SK-N-SH (cell line): ENCODE results near the gene DCBLD1. TPM values are rescaled to one million over a fixed set of nuclear protein-coding genes. Genes with fewer than 3 reads are reported as not detected.

Source experiments
- CTCF ChIA-PET: fragments of 300-600, 350-600 bp; formaldehyde crosslinking; extraction: SDS; loops from one replicate; lab custom pipeline; 2021; lab: Yijun Ruan, JAX
- POLR2A ChIA-PET: fragments of 350-600 bp; sonication (Branson Sonifier 250); formaldehyde crosslinking; extraction: SDS; loops from one replicate; lab custom pipeline; 2020; ENCODE audit warnings: antibody characterized with exemption, inconsistent platforms; lab: Yijun Ruan, JAX
- DNase-seq: peaks from one replicate; pipeline ENCODE4 v3.0.0; 2012
- H2AFZ ChIP-seq: fragments of 200-600 bp; sonication (generic); 2 replicates; pipeline ENCODE4 v1.8.1; 2016; ENCODE audit warnings: antibody characterized with exemption, mild to moderate bottlenecking, low read depth
- H3F3A ChIP-seq: fragments of 200-600 bp; sonication (generic); replicated peaks from 2 replicates; pipeline ENCODE3; 2016; ENCODE audit warnings: antibody characterized with exemption, mild to moderate bottlenecking; ENCODE audit not compliant: insufficient read depth
- H3K27ac ChIP-seq, 2 experiments: fragments of 200-500 bp in 1 of 2; fragments of 200-600 bp in 1 of 2; sonication (Bioruptor generic) in 1 of 2; sonication (generic), shearing (Covaris generic) in 1 of 2; 2 replicates each; pipeline versions ENCODE4 v1.5.1 to v1.6.1; 2014 to 2016; ENCODE audit warnings: low read depth in 2 of 2, inconsistent platforms in 1 of 2, low read length in 1 of 2, mild to moderate bottlenecking in 1 of 2, mixed read lengths in 1 of 2
- H3K27me3 ChIP-seq: fragments of 200-600 bp; sonication (generic), shearing (Covaris generic); 2 replicates; pipeline ENCODE4 v1.6.1; 2016; ENCODE audit warnings: mixed run types; ENCODE audit not compliant: insufficient read depth
- H3K36me3 ChIP-seq, 2 experiments: fragments of 200-500 bp in 1 of 2; fragments of 200-600 bp in 1 of 2; sonication (Bioruptor generic) in 1 of 2; sonication (generic) in 1 of 2; replicated peaks in 1 of 2; 2 replicates each; pipeline versions ENCODE3 to v1.5.1; 2014 to 2016; ENCODE audit warnings: low read length in 1 of 2, mild to moderate bottlenecking in 1 of 2; ENCODE audit not compliant: insufficient read depth in 2 of 2, control insufficient read depth in 1 of 2
- H3K4me1 ChIP-seq, 2 experiments: fragments of 200-500 bp in 1 of 2; fragments of 200-600 bp in 1 of 2; sonication (Bioruptor generic) in 1 of 2; sonication (generic), shearing (Covaris generic) in 1 of 2; 2 replicates each; pipeline versions ENCODE4 v1.5.1 to v1.6.1; 2014 to 2016; ENCODE audit warnings: low read depth in 1 of 2, low read length in 1 of 2, mixed run types in 1 of 2; ENCODE audit not compliant: insufficient read depth in 2 of 2, control insufficient read depth in 1 of 2
- H3K4me2 ChIP-seq: fragments of 200-600 bp; sonication (generic), shearing (Covaris generic); 2 replicates; pipeline ENCODE4 v1.6.1; 2017; ENCODE audit warnings: mixed run types
- H3K4me3 ChIP-seq, 2 experiments: fragments of 200-500 bp in 1 of 2; fragments of 200-600 bp in 1 of 2; sonication (Bioruptor generic) in 1 of 2; sonication (generic), shearing (Covaris generic) in 1 of 2; 2 replicates each; pipeline versions ENCODE4 v1.5.1 to v1.8.1; 2014 to 2016; ENCODE audit warnings: low read depth in 2 of 2, inconsistent platforms in 1 of 2, low read length in 1 of 2, mild to moderate bottlenecking in 1 of 2, mixed read lengths in 1 of 2, moderate library complexity in 1 of 2
- H3K79me2 ChIP-seq: fragments of 200-600 bp; sonication (generic); 2 replicates; pipeline ENCODE4 v1.8.1; 2017; ENCODE audit warnings: mild to moderate bottlenecking; ENCODE audit not compliant: insufficient read depth
- H3K9ac ChIP-seq: fragments of 200-600 bp; sonication (generic); 2 replicates; pipeline ENCODE4 v1.6.1; 2017; ENCODE audit warnings: mixed run types
- H3K9me2 ChIP-seq: fragments of 200-600 bp; sonication (generic); 2 replicates; pipeline ENCODE4 v1.6.1; 2017; ENCODE audit warnings: mixed run types
- H3K9me3 ChIP-seq: fragments of 200-600 bp; sonication (generic); 2 replicates; pipeline ENCODE4 v1.6.1; 2017; ENCODE audit warnings: mixed run types, mild to moderate bottlenecking, moderate library complexity
- H4K20me1 ChIP-seq: fragments of 200-600 bp; sonication (generic); 2 replicates; pipeline ENCODE4 v1.6.1; 2017; ENCODE audit warnings: mild to moderate bottlenecking, mixed run types; ENCODE audit not compliant: insufficient read depth
- CHD2 ChIP-seq: fragments of 150-350 bp; IDR thresholded peaks from 2 replicates; pipeline ENCODE4 v1.6.1; 2018; ENCODE audit warnings: low read length; ENCODE audit not compliant: partially characterized antibody
- ELF1 ChIP-seq: IDR thresholded peaks from 2 replicates; pipeline ENCODE4 v1.4.0; 2012
- EP300 ChIP-seq, 2 experiments: IDR thresholded peaks; 2 replicates each; pipeline versions ENCODE4 v1.4.0 to v1.6.1; 2012; ENCODE audit warnings: borderline replicate concordance in 1 of 2, low read depth in 1 of 2, low read length in 1 of 2
- FOSL2 ChIP-seq: IDR thresholded peaks from 2 replicates; pipeline ENCODE4 v1.4.0; 2012; ENCODE audit warnings: low read depth, mild to moderate bottlenecking, moderate library complexity, borderline replicate concordance
- FOXJ3 ChIP-seq: sonication (generic); formaldehyde crosslinking; IDR thresholded peaks from 2 replicates; pipeline ENCODE4 v1.5.1; 2020; ENCODE audit warnings: mild to moderate bottlenecking, missing genetic modification reagents
- FOXM1 ChIP-seq: IDR thresholded peaks from 2 replicates; pipeline ENCODE4 v1.4.0; 2012; ENCODE audit warnings: low read depth, mild to moderate bottlenecking
- GABPA ChIP-seq: IDR thresholded peaks from 2 replicates; pipeline ENCODE4 v1.4.0; 2012; ENCODE audit warnings: low read depth, mild to moderate bottlenecking
- JUND ChIP-seq: IDR thresholded peaks from 2 replicates; pipeline ENCODE4 v1.4.0; 2012
- MEF2A ChIP-seq: IDR thresholded peaks from 2 replicates; pipeline ENCODE4 v1.4.0; 2012; ENCODE audit warnings: low read depth, borderline replicate concordance
- MXI1 ChIP-seq: IDR thresholded peaks from 2 replicates; pipeline ENCODE4 v1.6.1; 2012; ENCODE audit warnings: mild to moderate bottlenecking, low read depth, low read length, improper control_type of control experiment
- NFIC ChIP-seq: IDR thresholded peaks from 2 replicates; pipeline ENCODE4 v1.4.0; 2012; ENCODE audit warnings: borderline replicate concordance
- NRF1 ChIP-seq: IDR thresholded peaks from 2 replicates; pipeline ENCODE4 v1.6.1; 2012; ENCODE audit warnings: low read depth, mild to moderate bottlenecking, low read length
- POLR2AphosphoS5 ChIP-seq: IDR thresholded peaks from 2 replicates; pipeline ENCODE4 v1.6.1; 2012; ENCODE audit warnings: low read depth, low read length
- RAD21 ChIP-seq: IDR thresholded peaks from 2 replicates; pipeline ENCODE4 v1.6.1; 2012; ENCODE audit warnings: mild to moderate bottlenecking, low read length
- RFX5 ChIP-seq: IDR thresholded peaks from 2 replicates; pipeline ENCODE4 v1.6.1; 2012; ENCODE audit warnings: mild to moderate bottlenecking, improper control_type of control experiment, low read length
- RXRA ChIP-seq: IDR thresholded peaks from 2 replicates; pipeline ENCODE4 v1.4.0; 2012; ENCODE audit warnings: low read depth, mild to moderate bottlenecking, borderline replicate concordance
- SIN3A ChIP-seq: IDR thresholded peaks from 2 replicates; pipeline ENCODE4 v1.6.1; 2012; ENCODE audit warnings: low read depth, mild to moderate bottlenecking, low read length, moderate library complexity, borderline replicate concordance
- TCF12 ChIP-seq: IDR thresholded peaks from 2 replicates; pipeline ENCODE4 v1.4.0; 2012
- TEAD4 ChIP-seq: IDR thresholded peaks from 2 replicates; pipeline ENCODE4 v1.4.0; 2012; ENCODE audit warnings: mild to moderate bottlenecking, borderline replicate concordance; ENCODE audit not compliant: insufficient read depth
- YY1 ChIP-seq: IDR thresholded peaks from 2 replicates; pipeline ENCODE4 v1.4.0; 2012; ENCODE audit warnings: low read depth, mild to moderate bottlenecking
- WGBS: methylation state at CpG from one replicate; pipeline ENCODE4 v1.1.6; 2017; ENCODE audit warnings: low lambda C conversion rate; 5-methylcytosine and 5-hydroxymethylcytosine counted together
- polyA plus RNA-seq, 3 experiments: library from polyadenylated mRNA; depleted of rRNA; stranded (reverse); fragments of >200 nt; gene quantifications; 2 replicates each; pipeline ENCODE4 v1.2.3, GENCODE V29; 2012
- TF ChIP-seq, protein P1 (sequence below): IDR thresholded peaks from 2 replicates; pipeline ENCODE4 v1.4.0; 2012; ENCODE audit warnings: low read depth, borderline replicate concordance
- TF ChIP-seq, protein P2 (sequence below): fragments of 150-350 bp; IDR thresholded peaks from 2 replicates; pipeline ENCODE4 v1.6.1; 2016; ENCODE audit warnings: mild to moderate bottlenecking, low read depth, low read length
- TF ChIP-seq, protein P3 (sequence below): IDR thresholded peaks from 2 replicates; pipeline ENCODE4 v1.6.1; 2012; ENCODE audit warnings: mild to moderate bottlenecking, low read depth, low read length, moderate library complexity
- TF ChIP-seq, protein P4 (sequence below): IDR thresholded peaks from 2 replicates; pipeline ENCODE4 v1.4.0; 2012; ENCODE audit warnings: low read depth
- TF ChIP-seq, protein P5 (sequence below): fragments of 150-350 bp; IDR thresholded peaks from 2 replicates; pipeline ENCODE4 v1.6.1; 2017; ENCODE audit warnings: antibody characterized with exemption, low read length, low read depth, borderline replicate concordance
- TF ChIP-seq, protein P6 (sequence below): IDR thresholded peaks from 2 replicates; pipeline ENCODE4; 2012

The DCBLD1 gene
- polyA plus RNA-seq, 1 of the 3 experiments (the other 2 are of a cell fraction), result 82.2 TPM

DNA sequence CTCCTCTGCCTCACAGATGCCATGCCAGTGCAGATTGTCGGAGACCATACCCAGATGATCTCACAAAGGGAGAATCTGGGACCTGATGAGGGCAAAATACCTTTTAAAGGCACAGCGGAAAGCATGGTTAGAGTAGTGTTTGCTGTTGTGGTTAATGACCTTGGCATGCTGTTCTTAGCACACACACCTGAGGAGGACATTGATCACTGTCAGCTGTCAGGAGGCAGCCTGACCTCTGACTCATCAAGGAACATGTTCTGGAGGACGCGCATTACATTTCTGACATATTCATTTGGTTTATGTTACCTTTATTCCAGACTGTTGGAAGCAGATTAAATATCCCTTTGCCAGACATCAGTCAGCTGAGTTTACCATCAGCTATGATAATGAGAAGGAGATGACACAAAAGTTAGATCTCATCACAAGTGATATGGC, 62.7 kb downstream of the DCBLD1 start:
- Histone ChIP-seq H3K9ac (no peak overlapping the region), H3K79me2 (peaks cover 26% of the 10 kb centered on the region), H3K27ac (peak overlapping the region; percentile 53 to 77), H3K36me3 (peaks cover 51 to 72% of the 10 kb centered on the region in 2 experiments), H3K4me1 (peaks cover 11 to 34% of the 10 kb centered on the region in 2 experiments), H3K4me3 (no peak overlapping the region), H3K27me3 (no peaks in the 10 kb centered on the region), H3K4me2 (no peak overlapping the region), H4K20me1 (no peaks in the 10 kb centered on the region), H3K9me2 (no peaks in the 10 kb centered on the region), H3K9me3 (no peaks in the 10 kb centered on the region), H3F3A (peaks cover 77% of the 10 kb centered on the region), H2AFZ (no peak overlapping the region)
- ChIA-PET CTCF (interaction anchor here (1.5 kb wide), 1 partner anchor 10 kb away, joined by 9 read pairs; no protein-coding TSS in a partner anchor), POLR2A (no interaction called here)
- 14% methylated on average over 4 of the region's 4 CpGs for WGBS
- TF ChIP-seq TEAD4 (peak; percentile 70; the same call in 1 of the 2 replicates), ELF1 (no peak), CHD2 (no peak), RAD21 (no peak), YY1 (no peak), FOXJ3 (CRISPR knock-in tag) (no peak), GABPA (no peak; the same call in 1 of the 2 replicates), NRF1 (no peak), JUND (peak; percentile 90), TCF12 (peak; percentile 94), EP300 (IDR thresholded peaks at IDR 0.05; ENCODE audit: borderline replicate concordance in 1 of 2, low read depth in 1 of 2, low read length in 1 of 2) (peak; percentile 60 to 87), FOSL2 (peak; percentile 87), SIN3A (peak; percentile 99), POLR2AphosphoS5 (peak; percentile 70; the same call in 1 of the 2 replicates), FOXM1 (peak; percentile 51; the same call in 1 of the 2 replicates), MEF2A (0 out of 2 replicates have a peak, but pooled peaks have one; percentile 23), RXRA (peak; percentile 77; the same call in 1 of the 2 replicates), NFIC (peak; percentile 79), MXI1 (no peak), RFX5 (no peak)
- TF ChIP-seq, protein P1, sequence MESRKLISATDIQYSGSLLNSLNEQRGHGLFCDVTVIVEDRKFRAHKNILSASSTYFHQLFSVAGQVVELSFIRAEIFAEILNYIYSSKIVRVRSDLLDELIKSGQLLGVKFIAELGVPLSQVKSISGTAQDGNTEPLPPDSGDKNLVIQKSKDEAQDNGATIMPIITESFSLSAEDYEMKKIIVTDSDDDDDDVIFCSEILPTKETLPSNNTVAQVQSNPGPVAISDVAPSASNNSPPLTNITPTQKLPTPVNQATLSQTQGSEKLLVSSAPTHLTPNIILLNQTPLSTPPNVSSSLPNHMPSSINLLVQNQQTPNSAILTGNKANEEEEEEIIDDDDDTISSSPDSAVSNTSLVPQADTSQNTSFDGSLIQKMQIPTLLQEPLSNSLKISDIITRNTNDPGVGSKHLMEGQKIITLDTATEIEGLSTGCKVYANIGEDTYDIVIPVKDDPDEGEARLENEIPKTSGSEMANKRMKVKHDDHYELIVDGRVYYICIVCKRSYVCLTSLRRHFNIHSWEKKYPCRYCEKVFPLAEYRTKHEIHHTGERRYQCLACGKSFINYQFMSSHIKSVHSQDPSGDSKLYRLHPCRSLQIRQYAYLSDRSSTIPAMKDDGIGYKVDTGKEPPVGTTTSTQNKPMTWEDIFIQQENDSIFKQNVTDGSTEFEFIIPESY, result peak; percentile 24; the same call in 1 of the 2 replicates
- TF ChIP-seq, protein P2, sequence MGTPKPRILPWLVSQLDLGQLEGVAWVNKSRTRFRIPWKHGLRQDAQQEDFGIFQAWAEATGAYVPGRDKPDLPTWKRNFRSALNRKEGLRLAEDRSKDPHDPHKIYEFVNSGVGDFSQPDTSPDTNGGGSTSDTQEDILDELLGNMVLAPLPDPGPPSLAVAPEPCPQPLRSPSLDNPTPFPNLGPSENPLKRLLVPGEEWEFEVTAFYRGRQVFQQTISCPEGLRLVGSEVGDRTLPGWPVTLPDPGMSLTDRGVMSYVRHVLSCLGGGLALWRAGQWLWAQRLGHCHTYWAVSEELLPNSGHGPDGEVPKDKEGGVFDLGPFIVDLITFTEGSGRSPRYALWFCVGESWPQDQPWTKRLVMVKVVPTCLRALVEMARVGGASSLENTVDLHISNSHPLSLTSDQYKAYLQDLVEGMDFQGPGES, result no peak
- TF ChIP-seq, protein P3, sequence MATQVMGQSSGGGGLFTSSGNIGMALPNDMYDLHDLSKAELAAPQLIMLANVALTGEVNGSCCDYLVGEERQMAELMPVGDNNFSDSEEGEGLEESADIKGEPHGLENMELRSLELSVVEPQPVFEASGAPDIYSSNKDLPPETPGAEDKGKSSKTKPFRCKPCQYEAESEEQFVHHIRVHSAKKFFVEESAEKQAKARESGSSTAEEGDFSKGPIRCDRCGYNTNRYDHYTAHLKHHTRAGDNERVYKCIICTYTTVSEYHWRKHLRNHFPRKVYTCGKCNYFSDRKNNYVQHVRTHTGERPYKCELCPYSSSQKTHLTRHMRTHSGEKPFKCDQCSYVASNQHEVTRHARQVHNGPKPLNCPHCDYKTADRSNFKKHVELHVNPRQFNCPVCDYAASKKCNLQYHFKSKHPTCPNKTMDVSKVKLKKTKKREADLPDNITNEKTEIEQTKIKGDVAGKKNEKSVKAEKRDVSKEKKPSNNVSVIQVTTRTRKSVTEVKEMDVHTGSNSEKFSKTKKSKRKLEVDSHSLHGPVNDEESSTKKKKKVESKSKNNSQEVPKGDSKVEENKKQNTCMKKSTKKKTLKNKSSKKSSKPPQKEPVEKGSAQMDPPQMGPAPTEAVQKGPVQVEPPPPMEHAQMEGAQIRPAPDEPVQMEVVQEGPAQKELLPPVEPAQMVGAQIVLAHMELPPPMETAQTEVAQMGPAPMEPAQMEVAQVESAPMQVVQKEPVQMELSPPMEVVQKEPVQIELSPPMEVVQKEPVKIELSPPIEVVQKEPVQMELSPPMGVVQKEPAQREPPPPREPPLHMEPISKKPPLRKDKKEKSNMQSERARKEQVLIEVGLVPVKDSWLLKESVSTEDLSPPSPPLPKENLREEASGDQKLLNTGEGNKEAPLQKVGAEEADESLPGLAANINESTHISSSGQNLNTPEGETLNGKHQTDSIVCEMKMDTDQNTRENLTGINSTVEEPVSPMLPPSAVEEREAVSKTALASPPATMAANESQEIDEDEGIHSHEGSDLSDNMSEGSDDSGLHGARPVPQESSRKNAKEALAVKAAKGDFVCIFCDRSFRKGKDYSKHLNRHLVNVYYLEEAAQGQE, result 0 out of 2 replicates have a peak, but pooled peaks have one; percentile 20
- TF ChIP-seq, protein P4, sequence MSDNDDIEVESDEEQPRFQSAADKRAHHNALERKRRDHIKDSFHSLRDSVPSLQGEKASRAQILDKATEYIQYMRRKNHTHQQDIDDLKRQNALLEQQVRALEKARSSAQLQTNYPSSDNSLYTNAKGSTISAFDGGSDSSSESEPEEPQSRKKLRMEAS, result peak; percentile 66; the same call in 1 of the 2 replicates
- TF ChIP-seq, protein P5, sequence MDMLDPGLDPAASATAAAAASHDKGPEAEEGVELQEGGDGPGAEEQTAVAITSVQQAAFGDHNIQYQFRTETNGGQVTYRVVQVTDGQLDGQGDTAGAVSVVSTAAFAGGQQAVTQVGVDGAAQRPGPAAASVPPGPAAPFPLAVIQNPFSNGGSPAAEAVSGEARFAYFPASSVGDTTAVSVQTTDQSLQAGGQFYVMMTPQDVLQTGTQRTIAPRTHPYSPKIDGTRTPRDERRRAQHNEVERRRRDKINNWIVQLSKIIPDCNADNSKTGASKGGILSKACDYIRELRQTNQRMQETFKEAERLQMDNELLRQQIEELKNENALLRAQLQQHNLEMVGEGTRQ, result no peak
- TF ChIP-seq, protein P6, sequence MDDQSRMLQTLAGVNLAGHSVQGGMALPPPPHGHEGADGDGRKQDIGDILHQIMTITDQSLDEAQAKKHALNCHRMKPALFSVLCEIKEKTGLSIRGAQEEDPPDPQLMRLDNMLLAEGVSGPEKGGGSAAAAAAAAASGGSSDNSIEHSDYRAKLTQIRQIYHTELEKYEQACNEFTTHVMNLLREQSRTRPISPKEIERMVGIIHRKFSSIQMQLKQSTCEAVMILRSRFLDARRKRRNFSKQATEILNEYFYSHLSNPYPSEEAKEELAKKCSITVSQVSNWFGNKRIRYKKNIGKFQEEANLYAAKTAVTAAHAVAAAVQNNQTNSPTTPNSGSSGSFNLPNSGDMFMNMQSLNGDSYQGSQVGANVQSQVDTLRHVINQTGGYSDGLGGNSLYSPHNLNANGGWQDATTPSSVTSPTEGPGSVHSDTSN, result peak; percentile 98
- DNase-seq, result no peak
